GM15510 (cell line): ENCODE measurements around the gene CALN1.

Experiments
- POLR2A ChIP-seq: IDR thresholded peaks from 3 replicates; pipeline ENCODE4 v1.6.1; 2011; ENCODE audit warnings: borderline replicate concordance; ENCODE audit not compliant: insufficient read length; ENCODE audit errors: extremely low read depth

The CALN1 gene

GRCh38 chr7:71942115-71942514, 470.0 kb downstream of the CALN1 start:
- TF ChIP-seq POLR2A, result no peak

GRCh38 chr7:71937840-71938371, 474.2 kb downstream of the CALN1 start:
- no peak for TF ChIP-seq POLR2A

GRCh38 chr7:71935674-71936073, 476.5 kb downstream of the CALN1 start:
- no peak for TF ChIP-seq POLR2A

GRCh38 chr7:71933426-71933825, 478.7 kb downstream of the CALN1 start:
- TF ChIP-seq POLR2A, result no peak

DNA sequence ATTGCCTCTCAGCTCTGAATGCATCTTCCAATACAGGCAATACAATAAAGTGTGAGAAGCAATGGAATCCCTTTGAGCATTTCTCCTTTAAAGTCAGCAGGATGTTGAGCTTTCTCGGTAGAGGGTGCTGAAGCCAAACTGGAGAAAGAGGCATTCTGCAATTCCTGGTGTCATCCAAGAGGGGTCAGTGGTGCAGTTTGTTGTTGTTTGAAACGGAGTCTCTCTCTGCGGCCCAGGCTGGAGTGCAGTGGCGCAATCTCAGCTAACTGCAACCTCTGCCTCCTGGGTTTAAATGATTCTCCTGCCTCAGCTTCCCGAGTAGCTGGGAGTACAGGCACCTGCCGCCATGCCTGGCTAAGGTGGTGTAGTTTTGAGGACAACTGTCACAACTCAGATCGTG, 486.5 kb downstream of the CALN1 start:
- TF ChIP-seq POLR2A, result no peak

DNA sequence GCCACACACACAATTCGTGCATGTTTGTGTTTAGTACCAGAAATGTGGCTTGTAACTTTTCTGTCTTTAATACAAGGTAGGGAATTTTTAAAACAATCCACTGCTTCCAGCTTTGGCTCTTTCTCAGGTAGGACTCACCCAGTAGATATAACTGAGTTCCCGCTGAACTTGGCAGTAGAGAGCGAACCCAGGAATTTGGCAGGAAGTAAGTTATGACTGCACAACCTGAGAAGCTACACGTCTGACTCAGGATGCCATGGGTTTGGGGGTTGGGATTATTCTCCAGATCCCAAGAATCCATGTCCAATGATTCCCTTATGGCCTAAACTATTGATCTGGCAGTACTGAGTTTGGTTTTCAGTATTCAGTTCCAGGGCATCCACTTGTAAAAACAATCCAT, 499.7 kb downstream of the CALN1 start:
- no peak for TF ChIP-seq POLR2A

GRCh38 chr7:71911051-71911450, 501.1 kb downstream of the CALN1 start:
- TF ChIP-seq POLR2A, result no peak

DNA sequence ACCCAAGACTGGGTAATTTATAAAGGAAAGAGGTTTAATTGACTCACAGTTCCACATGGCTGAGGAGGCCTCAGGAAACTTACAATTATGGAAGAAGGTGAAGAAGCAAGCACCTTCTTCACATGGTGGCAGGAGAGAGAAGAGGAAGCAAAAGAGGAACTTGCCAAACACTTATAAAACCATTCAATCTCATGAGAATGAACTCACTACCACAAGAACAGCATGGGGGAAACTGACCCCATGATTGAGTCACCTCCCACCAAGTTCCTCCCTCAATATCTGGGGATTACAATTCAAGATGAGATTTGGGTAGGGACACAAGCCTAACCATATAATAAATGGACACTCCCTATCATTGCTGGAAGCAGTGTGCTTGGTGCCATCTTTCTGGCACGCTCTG, 506.3 kb downstream of the CALN1 start:
- TF ChIP-seq POLR2A, result no peak

- no peak for TF ChIP-seq POLR2A
Observed at GRCh38 chr7:71904484-71904883, 507.7 kb downstream of the CALN1 start.

- no peak for TF ChIP-seq POLR2A
Observed at GRCh38 chr7:71900556-71900955, 511.6 kb downstream of the CALN1 start.

DNA sequence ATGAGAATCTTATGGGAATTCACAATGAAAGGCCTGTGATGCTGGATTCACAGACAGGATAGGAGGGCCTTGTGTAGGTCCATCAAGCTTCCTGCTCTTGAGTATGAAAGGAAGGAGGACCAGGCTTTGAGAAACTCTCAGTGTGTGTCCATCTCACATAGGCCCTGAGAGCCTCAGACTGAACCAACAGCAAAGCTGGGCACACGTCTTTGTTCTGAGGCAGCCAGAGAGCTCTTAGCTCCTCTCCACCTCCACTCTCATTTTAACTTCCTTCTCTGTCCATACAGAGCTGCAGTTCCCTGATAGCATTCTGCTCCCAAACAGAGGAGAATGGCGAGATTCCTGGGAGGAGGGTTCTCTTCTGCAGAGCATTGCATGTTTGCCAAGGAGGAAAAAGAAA, 515.6 kb downstream of the CALN1 start:
- TF ChIP-seq POLR2A, result no peak

DNA sequence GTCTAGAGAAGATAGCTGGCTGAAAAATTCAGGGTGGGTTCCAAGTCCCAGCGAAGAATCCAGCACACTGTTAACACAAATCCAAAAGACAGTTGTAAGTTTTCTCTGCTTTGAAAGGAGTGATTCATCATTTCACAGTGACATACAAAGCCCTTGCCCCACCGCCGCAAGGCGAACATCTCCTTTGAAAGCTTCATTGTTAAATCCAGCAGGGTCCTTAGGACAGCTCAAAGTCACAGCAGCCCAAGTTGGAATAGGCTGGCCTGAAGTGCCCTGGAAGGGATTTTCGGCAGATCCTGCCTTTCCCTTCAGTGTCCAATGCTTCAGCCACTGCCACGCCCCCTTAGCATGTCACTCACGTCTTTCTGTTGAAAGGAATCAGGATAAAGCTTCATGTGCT, 526.1 kb downstream of the CALN1 start:
- TF ChIP-seq POLR2A, result no peak

DNA sequence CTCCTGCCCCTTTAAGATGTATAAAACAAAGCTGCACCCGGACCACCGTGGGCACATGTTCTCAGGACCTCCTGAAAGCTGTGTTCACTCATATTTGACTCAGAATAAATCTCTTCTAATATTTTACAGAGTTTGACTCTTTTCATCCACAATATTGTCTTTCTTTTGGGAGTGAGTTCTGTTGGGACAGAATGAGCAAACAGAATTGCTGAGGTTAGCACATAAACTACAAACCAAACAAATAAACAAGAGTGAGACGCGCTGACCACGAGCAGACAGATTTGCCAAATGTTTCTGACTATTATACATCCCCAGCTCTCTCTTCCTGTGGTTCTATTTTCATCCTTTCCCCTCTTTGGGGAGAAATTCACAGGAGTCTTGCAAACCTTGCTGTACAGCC, 526.7 kb downstream of the CALN1 start:
- no peak for TF ChIP-seq POLR2A

DNA sequence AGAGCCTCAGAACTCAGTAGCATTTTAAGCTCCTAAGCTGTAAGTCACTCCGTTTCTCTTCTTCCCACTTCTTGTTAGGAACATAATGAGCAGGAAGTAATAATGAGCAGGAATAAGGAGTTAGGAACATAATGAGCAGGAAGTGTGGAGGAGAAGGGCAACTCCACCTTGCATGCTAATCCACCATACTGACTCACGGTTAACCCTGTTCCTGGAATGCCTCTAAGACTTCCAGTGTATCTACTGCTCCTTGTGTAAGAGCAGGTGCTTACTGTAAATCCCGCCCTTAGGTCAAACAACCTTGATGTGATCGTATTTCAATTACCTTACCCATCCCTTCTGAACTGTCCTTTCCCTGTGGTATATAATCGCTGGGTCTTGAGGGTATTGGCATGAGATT, 528.7 kb downstream of the CALN1 start:
- no peak for TF ChIP-seq POLR2A

GRCh38 chr7:71871446-71871845, 540.7 kb downstream of the CALN1 start:
- TF ChIP-seq POLR2A, result no peak

DNA sequence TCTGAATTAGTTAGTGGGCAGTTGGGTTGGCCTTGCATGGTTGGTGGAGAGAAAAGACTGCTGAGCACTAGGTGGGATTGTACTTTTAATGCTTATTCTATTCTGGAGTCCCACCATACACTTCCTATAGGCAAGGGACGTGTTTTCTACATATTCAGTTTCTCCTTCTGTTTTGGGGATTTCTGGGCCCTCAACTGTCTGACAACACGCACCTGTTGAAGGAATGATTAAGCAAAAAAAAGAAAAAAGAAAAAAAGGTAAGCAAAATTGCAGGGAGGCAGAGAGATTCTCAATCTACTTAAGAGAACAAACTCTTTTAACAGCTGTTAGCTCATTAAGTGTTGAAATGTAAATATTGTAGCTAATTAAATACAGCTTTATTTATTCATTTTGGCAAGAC, 541.3 kb downstream of the CALN1 start:
- no peak for TF ChIP-seq POLR2A

DNA sequence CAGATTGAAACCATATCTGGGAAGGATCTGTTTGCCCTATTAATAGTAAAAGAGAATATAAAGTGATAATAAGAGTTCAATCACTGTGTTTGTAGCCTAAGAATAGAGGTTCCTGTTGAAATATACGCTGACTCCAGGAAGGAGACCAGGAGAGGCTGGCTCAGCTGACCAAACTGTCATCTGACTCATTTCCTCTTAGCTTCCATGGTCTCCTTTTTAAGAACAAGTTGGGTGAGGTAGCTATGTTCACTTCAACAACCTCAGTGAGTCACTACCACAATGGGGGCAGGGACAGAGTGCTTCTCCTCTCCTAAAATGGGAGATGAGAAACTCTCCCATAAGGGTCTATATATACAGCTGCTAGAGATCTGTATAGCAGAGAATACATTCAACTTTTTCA, 543.3 kb downstream of the CALN1 start:
- TF ChIP-seq POLR2A, result no peak
